Esophagus mucosa (tissue), 1 donor: ENCODE results near the gene MDK. TPM values are rescaled to one million over a fixed set of nuclear protein-coding genes. Genes with fewer than 3 reads are reported as not detected.

ENCODE experiments used
- ATAC-seq: fragments of 200-7000 bp; cut with Tn5 transposase; one replicate; pipeline ENCODE4 v1.9.1; 2020
- total RNA-seq: library from RNA; stranded (reverse); gene quantifications from one replicate; pipeline ENCODE4 v1.2.4, GENCODE V29; 2023
- donor health status: DM: yes; HTN: yes; CAD: no.

MDK gene
- total RNA-seq, 1 donor from 2014 or later: 40.9 TPM

- ATAC-seq: peak; percentile 26
Observed at GRCh38 chr11:46383974-46384701, 2.7 kb downstream of the MDK start.

- no peak for ATAC-seq
Observed at GRCh38 chr11:46385169-46386004, 3.9 kb downstream of the MDK start.

- ATAC-seq: no peak
Observed at GRCh38 chr11:46386005-46386578, 4.6 kb downstream of the MDK start.

- ATAC-seq: peak; percentile 53
Observed at GRCh38 chr11:46386674-46387073, 5.2 kb downstream of the MDK start.

GRCh38 chr11:46387456-46387855 is 6.0 kb downstream of the MDK start:
- no peak for ATAC-seq

- no peak for ATAC-seq
Observed at GRCh38 chr11:46387919-46388618, 6.6 kb downstream of the MDK start.

- ATAC-seq: no peak
Observed at GRCh38 chr11:46388619-46389449, 7.4 kb downstream of the MDK start.

GRCh38 chr11:46389450-46390330 is 8.2 kb downstream of the MDK start:
- peak; percentile 57 for ATAC-seq

- no peak for ATAC-seq
Observed at GRCh38 chr11:46390331-46391171, 9.1 kb downstream of the MDK start.

GRCh38 chr11:46391186-46391577 is 9.7 kb downstream of the MDK start:
- no peak for ATAC-seq

GRCh38 chr11:46391578-46392420 is 10.3 kb downstream of the MDK start, which contains the start of gene CHRM4:
Gene CHRM4 (minus strand): TSS chr11:46391776. CDS start chr11:46386557, 5,219 bp downstream.
- ATAC-seq: no peak

- peak; percentile 86 for ATAC-seq
Observed at GRCh38 chr11:46392421-46393230, 11.2 kb downstream of the MDK start.

- ATAC-seq: no peak
Observed at GRCh38 chr11:46393231-46393616, 11.8 kb downstream of the MDK start.

- no peak for ATAC-seq
Observed at GRCh38 chr11:46393759-46394158, 12.3 kb downstream of the MDK start.

- ATAC-seq: no peak
Observed at GRCh38 chr11:46397526-46397925, 16.1 kb downstream of the MDK start.

GRCh38 chr11:46402957-46403902 is 21.8 kb downstream of the MDK start:
- ATAC-seq: no peak
